Measurements from ENCODE around the gene CCL15.

The CCL15 gene

DNA sequence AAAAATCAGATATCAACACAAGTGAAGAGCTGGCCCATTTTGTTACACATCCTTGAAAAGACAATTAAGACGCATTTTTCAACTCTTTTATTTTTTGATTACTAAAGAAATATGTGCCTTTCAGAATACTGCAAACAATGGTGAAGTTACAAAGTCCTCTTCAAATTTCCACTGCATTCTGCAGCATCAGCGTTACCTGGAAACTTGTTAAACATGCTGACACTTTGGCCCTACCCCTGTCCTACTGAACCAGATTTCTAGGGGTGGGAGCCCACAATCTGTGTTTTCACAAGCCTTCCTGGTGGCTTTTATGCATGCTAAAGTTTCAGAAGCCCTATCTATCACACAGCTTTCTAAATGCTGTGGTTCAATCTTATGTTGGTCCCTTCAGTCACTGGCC is 10.3 kb downstream of the CCL15 start:
- TF ChIP-seq, protein P1, sequence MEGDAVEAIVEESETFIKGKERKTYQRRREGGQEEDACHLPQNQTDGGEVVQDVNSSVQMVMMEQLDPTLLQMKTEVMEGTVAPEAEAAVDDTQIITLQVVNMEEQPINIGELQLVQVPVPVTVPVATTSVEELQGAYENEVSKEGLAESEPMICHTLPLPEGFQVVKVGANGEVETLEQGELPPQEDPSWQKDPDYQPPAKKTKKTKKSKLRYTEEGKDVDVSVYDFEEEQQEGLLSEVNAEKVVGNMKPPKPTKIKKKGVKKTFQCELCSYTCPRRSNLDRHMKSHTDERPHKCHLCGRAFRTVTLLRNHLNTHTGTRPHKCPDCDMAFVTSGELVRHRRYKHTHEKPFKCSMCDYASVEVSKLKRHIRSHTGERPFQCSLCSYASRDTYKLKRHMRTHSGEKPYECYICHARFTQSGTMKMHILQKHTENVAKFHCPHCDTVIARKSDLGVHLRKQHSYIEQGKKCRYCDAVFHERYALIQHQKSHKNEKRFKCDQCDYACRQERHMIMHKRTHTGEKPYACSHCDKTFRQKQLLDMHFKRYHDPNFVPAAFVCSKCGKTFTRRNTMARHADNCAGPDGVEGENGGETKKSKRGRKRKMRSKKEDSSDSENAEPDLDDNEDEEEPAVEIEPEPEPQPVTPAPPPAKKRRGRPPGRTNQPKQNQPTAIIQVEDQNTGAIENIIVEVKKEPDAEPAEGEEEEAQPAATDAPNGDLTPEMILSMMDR (IDR thresholded peaks at IDR 0.05; ENCODE audit: low read depth, low read length) = no peak
- DNase-seq (ENCODE audit: extremely low read depth, low read depth) = no peak

DNA sequence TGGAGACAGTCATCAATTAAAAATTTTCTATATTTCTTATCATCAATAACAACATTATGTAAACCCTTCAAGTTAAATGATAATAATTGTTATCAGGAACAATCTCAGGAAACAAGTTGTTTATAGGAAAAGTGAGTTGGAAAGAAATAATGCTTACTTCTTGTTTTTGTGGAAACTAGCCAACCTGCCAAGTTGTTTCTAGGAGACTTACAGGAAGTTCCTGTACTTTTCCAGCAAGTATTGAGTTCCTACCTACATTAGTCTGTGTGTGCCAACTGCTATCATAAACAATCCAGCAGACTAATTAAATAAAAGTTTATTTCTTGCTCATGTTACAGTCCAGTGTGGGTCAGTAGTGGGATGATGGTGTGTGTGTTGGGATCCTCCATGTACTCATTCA is 13.2 kb downstream of the CCL15 start:
- TF ChIP-seq, protein P1 (IDR thresholded peaks at IDR 0.05; ENCODE audit: low read depth, low read length) = no peak
- no peak for DNase-seq (ENCODE audit: extremely low read depth, low read depth)

DNA sequence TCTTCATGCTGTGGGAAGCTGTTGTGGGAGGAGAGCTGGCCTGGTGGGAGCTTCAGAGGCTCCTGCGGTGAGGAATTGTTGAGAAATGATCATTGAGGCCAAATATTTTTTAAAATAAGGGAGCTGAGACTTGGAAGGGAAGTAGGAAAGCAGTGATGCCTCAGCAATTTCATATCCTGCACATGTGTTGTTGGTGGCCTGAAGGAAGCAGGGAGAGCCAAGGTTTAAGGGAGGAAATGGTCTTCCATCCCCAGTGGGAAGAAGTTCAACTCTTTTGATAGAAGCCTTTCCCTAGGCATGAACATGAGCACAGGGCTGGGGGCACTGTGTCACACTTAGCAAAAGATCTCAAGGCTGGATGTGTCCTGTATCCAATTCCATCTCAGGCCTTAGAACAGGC is 14.7 kb downstream of the CCL15 start, which contains the start of gene CCL14:
TSS of gene CCL14 (minus strand) at position 87 of the 400 bp plus-strand sequence. CDS start at position 7, 80 bp downstream.
- TF ChIP-seq, protein P1 (IDR thresholded peaks at IDR 0.05; ENCODE audit: low read depth, low read length) = no peak
- no peak for DNase-seq (ENCODE audit: extremely low read depth, low read depth)

DNA sequence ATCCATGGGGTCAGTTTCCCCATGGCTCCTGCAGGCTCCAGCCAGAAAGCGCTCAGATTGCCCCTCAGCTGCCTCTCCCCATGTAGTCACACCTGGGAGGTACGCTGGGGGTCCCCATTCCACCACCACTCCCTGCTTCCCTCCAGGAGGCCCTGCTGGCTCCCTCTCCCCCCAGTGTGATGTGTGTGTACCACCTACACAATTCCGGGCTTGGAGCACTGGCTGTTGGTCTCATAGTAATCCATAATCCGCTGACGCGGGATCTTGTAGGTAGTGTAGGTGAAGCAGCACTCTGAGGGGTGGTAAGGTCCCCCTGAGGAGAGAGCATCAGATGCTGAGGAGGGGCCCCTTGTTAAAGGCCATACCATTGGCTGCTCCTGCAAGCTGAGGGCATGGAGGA is 17.2 kb downstream of the CCL15 start:
- no peak for DNase-seq (ENCODE audit: extremely low read depth, low read depth)
- TF ChIP-seq, protein P1 (IDR thresholded peaks at IDR 0.05; ENCODE audit: low read depth, low read length) = no peak

DNA sequence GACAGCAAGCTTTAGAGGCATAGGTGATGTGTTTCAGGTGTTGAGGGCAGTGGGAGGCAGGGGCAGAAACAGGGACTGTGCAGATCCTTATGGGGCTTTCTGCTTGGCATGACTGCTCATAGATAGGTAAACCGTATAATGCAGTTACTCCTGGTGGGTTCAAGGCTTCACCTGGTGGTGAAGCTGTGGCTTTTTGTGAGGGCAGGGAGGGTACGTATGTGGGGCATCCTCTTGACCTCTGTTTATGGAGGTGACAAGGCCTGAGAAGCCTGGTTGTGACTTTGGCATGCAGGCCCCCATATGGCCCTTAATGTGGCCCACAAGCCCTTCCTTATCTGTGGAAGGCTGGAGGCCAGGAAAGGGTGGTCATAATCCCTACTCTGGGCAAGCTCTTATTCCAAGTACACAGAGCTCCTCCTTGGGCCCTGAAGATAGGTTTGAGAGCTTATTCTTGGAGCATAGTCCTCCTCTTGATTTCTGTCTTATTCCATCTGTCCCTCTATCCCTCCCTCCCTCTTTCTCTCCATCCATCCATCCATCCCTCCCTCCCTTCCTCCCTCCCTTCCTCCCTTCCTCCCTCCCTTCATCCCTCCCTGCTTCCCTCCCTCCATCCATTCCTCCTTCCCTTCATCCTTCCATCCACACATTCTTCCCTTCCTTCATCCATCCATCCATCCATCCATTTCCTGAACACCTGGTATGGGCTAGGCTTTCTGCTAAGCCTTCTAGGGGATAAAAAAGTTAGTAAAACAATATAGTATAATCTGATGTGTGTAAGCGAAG is 18.8 kb downstream of the CCL15 start:
- no peak for DNase-seq (ENCODE audit: extremely low read depth, low read depth)
- TF ChIP-seq, protein P1 (IDR thresholded peaks at IDR 0.05; ENCODE audit: low read depth, low read length) = no peak

DNA sequence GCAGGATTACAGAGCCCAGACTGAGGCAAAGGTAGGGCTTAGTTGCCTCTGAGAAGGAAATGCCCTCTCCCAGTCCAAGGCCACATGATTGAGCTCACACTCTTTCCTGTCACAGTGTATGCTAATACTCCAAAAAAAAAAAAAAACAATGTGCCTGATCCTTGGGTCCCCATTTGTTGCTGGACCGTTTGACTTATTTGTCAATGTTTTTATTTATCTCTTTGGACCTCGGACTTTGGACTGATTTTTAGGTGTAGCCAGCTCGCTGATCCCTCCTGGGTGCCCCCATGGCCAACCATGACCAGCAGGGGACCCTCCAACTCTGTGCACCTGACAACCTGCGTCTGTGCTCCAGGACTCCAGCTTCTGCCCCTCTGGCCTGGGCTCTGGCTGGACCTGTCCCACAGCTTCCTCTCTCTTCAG is 19.4 kb downstream of the CCL15 start:
- no peak for DNase-seq (ENCODE audit: extremely low read depth, low read depth)

DNA sequence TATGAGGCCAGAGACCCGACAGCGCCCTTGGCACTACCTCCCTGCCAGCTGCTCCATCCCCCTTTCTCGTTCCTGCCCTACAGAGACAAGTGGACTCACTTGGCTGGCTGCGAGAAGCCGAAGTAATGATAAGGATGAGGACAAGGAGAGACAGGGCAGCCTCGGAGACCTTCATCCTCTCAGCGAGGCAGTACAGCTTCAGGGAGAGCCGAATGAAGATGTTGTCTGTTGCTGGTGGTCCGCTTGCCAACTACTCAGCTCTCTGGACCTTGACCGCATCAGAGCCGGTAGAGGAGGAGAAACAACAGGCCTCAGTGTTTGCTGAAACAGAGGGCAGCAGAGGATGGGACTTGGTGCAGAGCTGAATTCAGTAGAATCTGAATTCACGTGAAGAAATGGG is 20.1 kb downstream of the CCL15 start, which contains the start of gene CCL16:
TSS of gene CCL16 (minus strand) at position 252 of the 400 bp plus-strand sequence. CDS start at position 175, 77 bp downstream.
- TF ChIP-seq, protein P1 (IDR thresholded peaks at IDR 0.05; ENCODE audit: low read depth, low read length) = no peak
- no peak for DNase-seq (ENCODE audit: extremely low read depth, low read depth)

More for the DNA sequence above, 19.4 kb downstream of the CCL15 start:
- TF ChIP-seq, protein P1 (IDR thresholded peaks at IDR 0.05; ENCODE audit: low read depth, low read length) = no peak
